ENCODE results near the gene SLC2A9. TPM values are rescaled to one million over a fixed set of nuclear protein-coding genes. Genes with fewer than 3 reads are reported as not detected.

The SLC2A9 gene
- total and polyA plus RNA-seq, 2 of the 8 experiments (the other 6 are each of a cell fraction or from before 2014, with no cell fraction given), result 0.20 to 0.26 TPM

GRCh38 chr4:10041036-10041435 lies 19.7 kb upstream of the SLC2A9 start (continued):
- no peak for TF ChIP-seq CHD7 (IDR thresholded peaks at IDR 0.05; ENCODE audit: insufficient replicate concordance, low read length)
- TF ChIP-seq POLR2A (IDR thresholded peaks at IDR 0.05; ENCODE audit: control extremely low read depth in 1 of 2, low read depth in 2 of 2, low read length in 2 of 2), result no peak
- TF ChIP-seq SP4 (IDR thresholded peaks at IDR 0.05; ENCODE audit: low read length), result no peak
- no peak for TF ChIP-seq KDM1A (IDR thresholded peaks at IDR 0.05; ENCODE audit: borderline replicate concordance, low read length)
